GM21526 (cell line): ENCODE measurements around the gene ICE2.

Source experiments
- ATAC-seq: cut with Tn5 transposase; IDR thresholded peaks from one replicate; pipeline ENCODE4 v1.9.1; 2021; ENCODE audit warnings: moderate library complexity; ENCODE audit not compliant: unreplicated experiment, low FRiP score

ICE2 gene, protein sequence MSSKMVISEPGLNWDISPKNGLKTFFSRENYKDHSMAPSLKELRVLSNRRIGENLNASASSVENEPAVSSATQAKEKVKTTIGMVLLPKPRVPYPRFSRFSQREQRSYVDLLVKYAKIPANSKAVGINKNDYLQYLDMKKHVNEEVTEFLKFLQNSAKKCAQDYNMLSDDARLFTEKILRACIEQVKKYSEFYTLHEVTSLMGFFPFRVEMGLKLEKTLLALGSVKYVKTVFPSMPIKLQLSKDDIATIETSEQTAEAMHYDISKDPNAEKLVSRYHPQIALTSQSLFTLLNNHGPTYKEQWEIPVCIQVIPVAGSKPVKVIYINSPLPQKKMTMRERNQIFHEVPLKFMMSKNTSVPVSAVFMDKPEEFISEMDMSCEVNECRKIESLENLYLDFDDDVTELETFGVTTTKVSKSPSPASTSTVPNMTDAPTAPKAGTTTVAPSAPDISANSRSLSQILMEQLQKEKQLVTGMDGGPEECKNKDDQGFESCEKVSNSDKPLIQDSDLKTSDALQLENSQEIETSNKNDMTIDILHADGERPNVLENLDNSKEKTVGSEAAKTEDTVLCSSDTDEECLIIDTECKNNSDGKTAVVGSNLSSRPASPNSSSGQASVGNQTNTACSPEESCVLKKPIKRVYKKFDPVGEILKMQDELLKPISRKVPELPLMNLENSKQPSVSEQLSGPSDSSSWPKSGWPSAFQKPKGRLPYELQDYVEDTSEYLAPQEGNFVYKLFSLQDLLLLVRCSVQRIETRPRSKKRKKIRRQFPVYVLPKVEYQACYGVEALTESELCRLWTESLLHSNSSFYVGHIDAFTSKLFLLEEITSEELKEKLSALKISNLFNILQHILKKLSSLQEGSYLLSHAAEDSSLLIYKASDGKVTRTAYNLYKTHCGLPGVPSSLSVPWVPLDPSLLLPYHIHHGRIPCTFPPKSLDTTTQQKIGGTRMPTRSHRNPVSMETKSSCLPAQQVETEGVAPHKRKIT

GRCh38 chr15:60478566-60479360 is at the start of gene ICE2:
TSS of gene ICE2 (minus strand) at chr15:60479142. CDS start at chr15:60477977, 1,165 bp downstream.
- peak; percentile 83 for ATAC-seq

DNA sequence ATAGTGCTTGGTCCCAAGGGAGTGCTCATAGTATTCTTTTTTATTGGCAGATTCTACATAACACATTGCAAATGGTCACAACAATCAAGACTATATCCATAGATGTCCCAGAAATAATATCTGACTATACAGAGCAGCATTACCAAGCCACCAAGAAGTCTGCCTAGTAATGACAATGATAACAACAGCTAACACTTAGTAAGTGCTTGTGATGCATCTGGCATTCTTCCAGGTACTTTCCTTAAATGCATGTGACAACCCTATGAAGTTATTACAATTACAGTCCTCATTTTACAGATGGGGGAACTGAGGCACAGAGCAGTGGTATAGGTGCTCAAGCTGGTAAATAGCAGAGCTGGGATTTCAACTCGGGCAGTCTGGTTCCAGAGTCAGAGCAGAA is 49.6 kb upstream of the ICE2 start:
- ATAC-seq, result no peak

- ATAC-seq, result no peak
Observed at GRCh38 chr15:60527456-60527855, 48.5 kb upstream of the ICE2 start.

DNA sequence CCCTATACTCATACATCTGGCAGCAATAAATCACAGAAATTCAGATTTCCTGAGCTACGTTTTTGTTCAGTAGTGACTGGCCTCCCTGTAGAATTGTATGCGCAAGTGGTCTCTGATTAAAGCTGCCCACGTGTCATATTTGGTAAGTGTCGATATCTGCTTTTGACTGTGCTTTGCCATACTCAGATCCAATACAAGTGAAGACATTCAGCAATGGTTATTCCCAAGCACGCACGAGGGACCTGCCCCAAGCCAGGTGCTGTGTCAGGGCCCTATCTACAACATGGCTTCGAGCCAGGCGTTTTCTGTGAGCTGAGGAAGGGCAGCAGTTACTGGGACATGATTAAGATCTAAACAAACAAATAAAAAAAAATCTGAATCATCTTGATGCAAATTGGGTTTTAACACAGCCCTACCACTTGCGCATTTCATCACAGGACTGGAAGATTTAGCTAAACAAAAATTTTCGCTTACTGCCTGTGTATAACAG is 47.2 kb upstream of the ICE2 start:
- ATAC-seq, result no peak

GRCh38 chr15:60525341-60526039 is 46.5 kb upstream of the ICE2 start:
- no peak for ATAC-seq

DNA sequence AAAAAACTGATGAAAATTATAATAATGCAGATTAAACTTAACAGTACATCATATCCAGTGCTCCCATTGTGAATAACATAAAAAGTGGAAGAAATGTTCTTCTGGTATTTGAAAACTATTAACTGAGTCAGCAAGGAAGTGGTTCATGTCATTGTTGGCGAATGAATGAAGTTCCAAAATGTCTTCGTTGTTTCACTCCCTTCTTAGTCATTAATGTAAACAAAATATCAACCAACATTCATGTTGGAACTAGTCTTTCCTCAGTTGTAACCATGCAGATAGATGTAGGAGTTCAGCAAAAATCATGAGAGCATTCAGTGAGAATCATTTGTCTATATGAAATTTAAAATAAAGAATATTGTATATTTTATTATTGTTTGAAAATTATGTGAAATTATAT is 44.1 kb upstream of the ICE2 start:
- no peak for ATAC-seq

DNA sequence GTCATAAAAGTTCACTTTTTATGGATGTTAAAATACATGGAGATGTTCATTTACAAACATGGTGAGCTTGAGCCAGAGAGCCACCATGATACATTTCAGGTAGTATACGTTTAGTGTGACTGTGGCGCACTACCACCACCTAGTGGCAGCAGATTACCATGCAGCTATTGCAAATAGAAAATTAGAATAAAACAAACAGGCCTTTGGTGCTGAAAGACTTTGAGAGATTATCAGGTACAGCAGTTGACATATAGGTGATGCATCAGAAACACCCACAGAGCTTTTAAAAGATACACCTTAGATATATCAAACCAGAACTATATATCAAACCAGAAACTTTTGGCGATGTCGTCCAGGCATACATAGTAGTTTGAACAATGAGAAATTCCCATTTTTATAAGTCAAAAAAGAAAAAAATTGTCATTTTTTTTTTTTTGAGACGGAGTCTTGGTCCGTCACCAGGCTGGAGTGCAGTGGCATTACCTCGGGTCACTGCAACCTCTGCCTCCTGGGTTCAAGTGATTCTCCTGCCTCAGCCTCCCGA is 42.0 kb upstream of the ICE2 start:
- no peak for ATAC-seq

GRCh38 chr15:60520013-60520824 is 41.3 kb upstream of the ICE2 start:
- no peak for ATAC-seq

DNA sequence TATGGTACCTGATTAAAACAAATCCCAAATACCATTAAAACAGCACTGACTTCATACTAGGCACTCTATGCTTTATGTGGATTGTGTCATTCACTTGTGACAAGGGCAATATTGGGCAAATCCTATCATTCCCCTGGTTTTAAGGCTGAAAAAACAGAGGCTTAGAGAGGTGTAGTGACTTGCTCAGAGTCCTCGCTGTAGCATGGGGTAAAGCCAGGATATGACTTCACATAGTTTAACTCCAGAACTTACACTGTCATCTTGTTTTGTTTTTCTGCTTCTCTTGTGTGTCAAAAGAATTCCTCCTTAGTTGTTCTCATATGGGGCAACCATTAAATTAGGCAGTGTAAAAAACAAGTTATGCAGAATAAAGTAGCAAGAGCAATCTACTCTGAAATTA is 40.3 kb upstream of the ICE2 start:
- no peak for ATAC-seq

DNA sequence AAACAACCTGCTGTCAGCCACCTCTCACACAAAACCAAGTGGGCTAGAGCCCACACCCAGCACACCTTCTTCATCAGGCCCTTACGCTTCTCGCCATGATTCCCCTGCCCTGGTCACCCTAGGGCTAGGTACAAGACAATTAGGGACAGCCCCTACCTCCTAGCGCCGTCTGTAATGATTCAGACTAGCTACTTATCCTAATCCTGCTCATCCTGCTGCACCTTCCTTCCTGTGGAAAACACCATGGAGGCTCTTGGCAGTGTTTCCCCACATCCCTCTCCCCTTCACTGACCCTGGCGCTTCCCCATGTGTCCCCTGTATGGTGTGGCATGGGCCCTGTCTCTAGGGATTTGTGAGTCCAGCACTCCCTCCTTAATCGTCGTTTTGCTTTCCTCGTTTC is 39.6 kb upstream of the ICE2 start:
- no peak for ATAC-seq

DNA sequence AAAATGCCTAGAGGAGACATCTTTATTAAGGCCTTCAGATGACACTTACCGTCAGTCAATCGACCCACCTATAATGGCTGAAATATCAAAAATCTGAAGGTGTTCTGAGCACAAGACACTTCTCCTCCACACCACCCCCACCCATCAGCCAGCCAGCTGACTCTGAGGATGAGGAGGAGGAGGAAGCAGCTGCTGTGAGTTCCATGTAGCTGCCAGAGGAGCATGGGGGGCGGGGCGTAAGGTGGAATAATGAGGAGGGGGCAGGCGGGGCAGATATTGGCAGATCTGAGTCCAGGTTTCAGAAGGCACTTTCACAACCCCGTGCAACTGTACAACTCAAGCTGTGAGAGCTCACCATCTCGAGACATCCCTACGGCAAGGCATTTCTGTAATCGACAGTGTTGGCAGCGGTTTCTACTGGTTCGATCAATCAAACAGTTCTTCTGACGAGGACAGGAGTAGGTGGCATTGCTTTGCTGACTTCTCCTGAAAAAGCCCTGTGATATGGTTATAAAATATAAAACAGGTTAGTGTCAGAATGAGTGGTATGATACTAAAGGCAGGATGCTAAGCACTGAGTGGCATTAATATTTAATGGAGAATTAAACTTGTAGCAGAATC is 35.4 kb upstream of the ICE2 start:
- no peak for ATAC-seq

DNA sequence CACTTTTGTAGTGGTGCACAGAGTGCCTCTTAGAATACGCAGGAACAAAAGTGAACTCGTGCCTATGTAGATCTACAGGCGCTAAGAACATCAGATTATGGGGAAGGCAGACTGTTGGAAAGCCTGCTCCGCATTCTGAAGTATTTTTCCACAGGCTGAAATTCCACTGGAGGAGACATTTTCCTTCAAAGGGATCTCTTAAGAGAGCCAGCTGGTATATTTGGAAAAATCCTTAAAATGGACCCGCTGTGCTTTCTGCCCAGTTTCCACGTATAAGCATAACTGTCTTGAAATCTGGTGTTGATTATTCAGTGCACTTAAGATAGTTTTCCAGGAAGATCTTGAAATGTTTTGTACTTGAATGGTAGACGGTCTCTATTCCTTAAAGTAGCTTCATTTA is 34.7 kb upstream of the ICE2 start:
- ATAC-seq, result no peak

DNA sequence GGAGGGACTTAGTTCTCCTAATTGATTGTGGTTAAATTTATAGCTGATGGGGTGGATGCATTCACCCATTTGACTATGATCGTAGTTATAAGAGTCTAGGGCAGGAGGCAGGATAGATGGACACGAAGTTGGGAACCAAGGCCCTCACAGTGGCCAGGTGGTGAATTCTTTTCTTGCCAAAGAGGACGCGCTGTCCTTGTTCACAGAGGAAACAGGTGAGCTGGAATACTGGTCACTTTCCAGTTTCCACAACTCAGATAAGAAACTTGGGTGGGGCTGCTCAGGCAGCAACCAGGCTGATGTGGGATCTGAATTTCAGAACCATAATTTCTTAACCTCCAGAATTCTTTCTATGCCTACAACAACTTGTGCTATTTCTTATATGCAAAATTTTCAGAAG is 34.0 kb upstream of the ICE2 start:
- no peak for ATAC-seq

GRCh38 chr15:60511351-60512031 is 32.5 kb upstream of the ICE2 start:
- no peak for ATAC-seq

GRCh38 chr15:60510006-60510405 is 31.1 kb upstream of the ICE2 start:
- ATAC-seq, result no peak

- ATAC-seq, result no peak
Observed at GRCh38 chr15:60509470-60509869, 30.5 kb upstream of the ICE2 start.

GRCh38 chr15:60508442-60508841 is 29.5 kb upstream of the ICE2 start:
- no peak for ATAC-seq
